ENCODE measurements around the gene HAS3.
"Not testable (repeated sequence)": the region's sequence is repeated elsewhere in the genome, so short reads cannot be mapped to it uniquely, and the experiment has no call there.

HAS3 gene

DNA sequence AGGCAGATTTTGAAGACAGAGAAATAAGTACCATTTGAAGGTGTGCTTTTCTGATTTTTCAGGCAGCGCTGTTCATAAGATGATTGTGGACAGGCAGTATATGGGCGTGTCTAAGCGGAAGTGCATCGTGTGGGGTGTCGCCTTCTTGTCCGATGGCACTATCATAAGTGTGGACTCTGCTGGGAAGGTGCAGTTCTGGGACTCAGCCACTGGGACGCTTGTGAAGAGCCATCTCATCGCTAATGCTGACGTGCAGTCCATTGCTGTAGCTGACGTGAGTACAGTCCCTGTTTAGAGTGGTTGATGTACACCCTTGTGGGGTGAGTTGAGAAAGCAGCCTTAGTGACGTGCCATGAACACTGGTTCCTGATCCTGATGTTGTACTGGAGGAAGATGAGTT, 37.7 kb downstream of the HAS3 start:
- no peak for DNase-seq (ENCODE audit: low read depth, low spot score)

DNA sequence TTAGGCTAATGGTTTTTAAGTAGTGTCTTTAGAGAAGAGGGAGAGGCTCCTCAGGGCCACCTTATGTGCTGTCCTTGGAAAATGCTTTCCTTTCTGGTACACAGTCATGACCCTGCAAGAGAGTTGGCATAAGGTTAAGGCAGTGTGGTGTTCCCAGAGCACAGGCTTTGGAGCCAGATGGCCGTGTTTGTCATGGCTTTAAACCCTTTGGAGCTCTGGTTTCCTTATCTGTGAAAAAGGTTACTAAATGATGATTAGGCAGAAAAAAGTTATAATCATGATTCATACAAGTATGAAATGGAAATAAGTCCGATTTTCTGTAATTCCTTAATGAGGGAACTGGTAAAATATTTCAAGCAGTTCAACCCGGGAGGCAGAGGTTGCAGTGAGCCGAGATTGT, 40.2 kb downstream of the HAS3 start:
- no peak for DNase-seq (ENCODE audit: low read depth, low spot score)

DNA sequence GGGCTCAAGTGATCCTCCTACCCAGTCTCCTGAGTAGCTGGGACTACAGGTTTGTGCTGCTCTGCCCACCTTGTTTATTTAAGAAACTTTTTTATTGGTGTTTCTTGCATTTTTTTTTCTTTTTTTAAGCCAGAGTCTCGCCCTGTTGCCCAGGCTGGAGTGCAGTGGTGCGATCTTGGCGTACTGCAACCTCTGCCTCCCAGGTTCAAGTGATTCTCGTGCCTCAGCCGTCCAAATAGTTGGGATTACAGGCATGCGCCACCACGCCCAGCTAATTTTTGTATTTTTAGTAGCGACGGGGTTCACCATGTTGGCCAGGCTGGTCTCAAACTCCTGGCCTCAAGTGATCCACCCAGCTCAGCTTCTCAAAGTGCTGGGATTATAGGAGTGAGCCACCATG, 44.2 kb downstream of the HAS3 start:
- DNase-seq (ENCODE audit: low read depth, low spot score) = not testable (repeated sequence)

DNA sequence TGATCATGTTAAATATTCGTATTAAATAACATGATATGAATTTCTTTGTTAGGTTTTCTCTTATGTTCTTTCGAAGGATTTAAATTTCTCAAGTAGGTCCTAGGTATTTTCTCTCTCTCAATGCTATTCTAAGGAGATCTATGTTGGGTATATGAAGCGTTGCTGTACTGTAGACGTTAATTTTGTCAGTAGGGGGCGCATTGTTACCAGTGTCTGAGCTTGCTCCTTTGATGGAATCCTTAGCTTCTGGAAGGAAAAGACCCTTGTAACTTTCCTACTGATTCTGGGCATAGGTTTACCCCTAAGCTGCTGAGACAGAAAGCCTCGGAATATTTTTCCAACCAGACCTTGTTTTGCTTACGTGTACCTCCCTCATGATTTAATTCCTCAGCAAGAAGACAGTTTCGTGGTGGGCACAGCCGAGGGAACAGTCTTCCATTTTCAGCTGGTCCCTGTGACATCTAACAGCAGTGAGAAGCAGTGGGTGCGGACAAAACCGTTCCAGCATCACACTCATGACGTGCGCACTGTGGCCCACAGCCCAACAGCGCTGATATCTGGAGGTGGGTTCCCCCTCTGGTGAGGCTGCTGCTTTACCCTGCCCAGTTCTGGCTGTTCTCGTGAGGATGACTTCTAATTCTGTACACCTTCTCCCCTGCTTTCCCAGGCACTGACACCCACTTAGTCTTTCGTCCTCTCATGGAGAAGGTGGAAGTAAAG, 44.9 kb downstream of the HAS3 start:
- peak; percentile 65 for DNase-seq (ENCODE audit: low read depth, low spot score)

DNA sequence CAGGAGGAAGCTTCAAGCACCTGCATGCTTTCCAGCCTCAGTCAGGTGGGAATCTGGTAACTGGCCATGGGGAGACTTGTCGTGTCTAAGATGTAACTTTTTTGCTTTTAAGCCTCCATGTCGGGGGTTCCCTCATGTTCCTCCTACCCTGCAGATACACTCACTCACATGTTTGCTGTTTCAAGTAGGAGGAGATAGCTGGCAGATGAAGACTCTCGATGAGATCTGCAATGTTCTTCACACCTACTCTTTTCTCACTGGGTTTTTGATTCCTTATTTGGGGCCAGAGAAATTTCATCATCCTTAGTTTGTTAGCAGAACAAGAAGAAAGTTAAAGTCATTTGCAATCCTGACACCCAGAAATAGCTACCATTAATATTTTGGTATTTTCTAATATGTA, 51.7 kb downstream of the HAS3 start:
- no peak for DNase-seq (ENCODE audit: low read depth, low spot score)

DNA sequence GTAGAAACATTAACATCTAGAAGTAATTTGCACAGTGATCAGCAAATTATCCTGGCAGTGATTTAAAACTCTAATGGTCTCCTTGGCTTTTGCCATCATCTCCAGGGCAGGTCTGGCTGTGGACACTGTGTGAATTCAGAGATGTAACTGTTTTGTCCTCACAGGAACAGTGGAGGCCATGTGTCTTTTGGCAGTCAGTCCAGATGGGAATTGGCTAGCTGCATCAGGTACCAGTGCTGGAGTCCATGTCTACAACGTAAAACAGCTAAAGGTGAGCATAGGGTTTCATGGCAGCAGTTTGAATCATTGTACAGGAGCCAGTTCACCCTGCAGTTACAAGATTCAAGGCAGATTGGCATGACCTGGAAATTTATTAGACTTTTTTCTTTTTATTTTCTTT, 54.7 kb downstream of the HAS3 start:
- no peak for DNase-seq (ENCODE audit: low read depth, low spot score)

DNA sequence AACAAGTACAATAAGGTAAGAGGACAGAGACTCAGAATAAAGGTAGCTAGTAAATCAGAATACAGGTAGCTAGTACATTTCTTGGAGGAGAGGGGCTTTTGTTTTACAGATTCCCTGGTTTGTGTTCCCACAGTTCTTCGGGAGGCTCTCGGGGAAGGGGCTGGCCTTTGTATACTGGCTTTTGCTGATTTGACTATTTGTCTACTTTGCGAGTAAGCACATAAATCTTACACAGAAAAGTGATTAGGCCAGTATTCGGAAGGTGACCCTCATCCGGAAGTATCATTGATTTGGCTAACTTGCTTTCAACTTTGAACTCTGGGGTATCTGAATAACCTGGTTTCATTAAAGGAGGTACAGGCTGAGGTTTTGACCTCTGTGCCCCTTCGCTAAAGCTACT, 60.1 kb downstream of the HAS3 start:
- no peak for DNase-seq (ENCODE audit: low read depth, low spot score)

DNA sequence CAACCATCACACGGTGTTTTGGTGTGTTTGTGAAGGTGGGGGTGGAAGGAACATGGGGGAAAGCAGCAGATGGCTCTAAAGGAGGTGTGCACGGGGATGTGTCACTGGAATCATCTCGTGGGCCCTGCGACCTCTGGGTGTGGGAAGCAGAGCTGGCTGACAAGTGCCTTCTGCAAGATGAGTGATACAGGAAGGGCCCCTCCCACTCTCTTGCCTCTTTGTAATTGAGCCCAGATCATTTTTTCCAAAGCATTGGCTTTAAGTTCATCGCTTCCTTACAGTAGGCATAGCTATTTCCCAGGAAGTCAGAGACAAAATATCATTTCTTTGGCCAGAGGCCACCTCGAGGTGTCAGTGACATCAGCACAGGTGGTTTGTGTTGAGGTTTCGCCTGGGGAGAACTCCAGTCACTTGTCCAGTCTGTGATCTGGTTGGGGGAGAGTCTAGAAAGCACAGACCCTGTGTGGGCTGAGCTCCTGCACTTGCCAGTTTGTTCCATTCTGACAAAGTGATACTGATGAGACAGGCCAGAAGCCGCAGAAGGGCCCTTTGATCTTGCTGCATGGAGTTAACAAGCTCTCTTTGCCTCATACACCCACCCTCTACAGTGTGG, 60.9 kb downstream of the HAS3 start:
- no peak for DNase-seq (ENCODE audit: low read depth, low spot score)

DNA sequence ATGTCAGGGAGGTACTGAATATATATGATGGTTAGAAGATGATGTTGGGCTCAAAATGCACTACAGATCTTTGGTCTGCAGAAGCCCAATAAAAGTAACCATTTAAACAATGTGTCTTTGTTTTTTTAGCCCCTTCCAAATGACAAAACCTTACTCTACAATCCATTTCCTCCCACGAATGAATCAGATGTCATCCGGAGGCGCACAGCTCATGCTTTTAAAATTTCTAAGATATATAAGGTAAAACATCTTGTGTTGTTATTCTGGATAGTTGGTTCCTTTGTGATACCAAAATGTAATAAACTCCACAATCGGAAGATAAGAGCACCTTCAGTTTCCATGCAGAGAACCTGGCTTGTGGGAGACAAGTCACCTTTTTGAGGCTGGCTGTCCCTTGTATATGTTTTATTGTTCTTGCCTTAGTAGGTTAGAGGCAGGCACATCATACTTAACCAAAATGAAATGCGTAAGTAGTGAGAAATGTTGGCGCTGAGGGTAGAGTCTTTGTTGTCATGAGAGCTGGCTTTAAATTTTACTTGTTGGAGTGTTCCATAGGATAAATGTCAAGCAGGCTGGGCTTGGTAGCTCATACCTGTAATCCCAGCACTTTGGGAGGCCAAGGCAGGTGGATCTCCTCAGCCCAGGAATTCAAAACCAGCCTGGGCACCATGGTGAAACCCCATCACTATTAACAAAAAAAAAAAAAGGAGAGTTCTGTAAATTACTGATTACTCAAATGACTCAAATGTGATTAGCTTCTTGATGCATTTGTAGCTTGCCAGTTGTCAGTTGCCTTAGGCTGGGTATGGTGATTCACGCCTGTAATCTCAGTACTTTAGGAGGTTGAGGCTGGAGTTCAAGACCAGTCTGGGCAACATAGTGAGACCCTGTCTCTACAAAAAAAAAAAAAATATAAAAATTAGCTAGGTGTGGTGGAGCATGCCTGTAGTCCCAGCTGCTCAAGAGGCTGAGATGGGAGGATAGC, 61.8 kb downstream of the HAS3 start:
- no peak for DNase-seq (ENCODE audit: low read depth, low spot score)

Data from ELF-1 (cell line).